OCI-LY1 (cell line): ENCODE results near the gene CEP131.

ENCODE experiments used
- H2AFZ ChIP-seq: fragments of 200-600 bp; sonication (generic), shearing (Covaris generic); 2 replicates; pipeline ENCODE4 v1.6.0; 2014; ENCODE audit warnings: antibody characterized with exemption, mild to moderate bottlenecking, low read length
- H3F3A ChIP-seq: fragments of 200-600 bp; sonication (generic), shearing (Covaris generic); 2 replicates; pipeline ENCODE4 v1.6.0; 2014; ENCODE audit warnings: mild to moderate bottlenecking, antibody characterized with exemption, low read length, moderate library complexity; ENCODE audit not compliant: insufficient read depth
- H3K27ac ChIP-seq: fragments of 200-600 bp; sonication (generic); 2 replicates; pipeline ENCODE4 v1.5.1; 2014; ENCODE audit warnings: low read length, mixed run types, mild to moderate bottlenecking, low read depth; ENCODE audit not compliant: poor library complexity, severe bottlenecking
- H3K27me3 ChIP-seq: fragments of 200-600 bp; sonication (generic); 2 replicates; pipeline ENCODE4 v1.6.0; 2014; ENCODE audit warnings: antibody characterized with exemption, mild to moderate bottlenecking, low read length, moderate library complexity; ENCODE audit not compliant: insufficient read depth
- H3K36me3 ChIP-seq: fragments of 200-600 bp; sonication (generic); 2 replicates; pipeline ENCODE4 v1.6.1; 2014; ENCODE audit warnings: mild to moderate bottlenecking, antibody characterized with exemption, low read length, moderate library complexity, mixed read lengths; ENCODE audit not compliant: insufficient read depth
- H3K4me1 ChIP-seq: fragments of 200-600 bp; sonication (generic); 2 replicates; pipeline ENCODE4 v1.5.1; 2014; ENCODE audit warnings: mild to moderate bottlenecking, low read length, moderate library complexity; ENCODE audit not compliant: insufficient read depth, severe bottlenecking
- H3K4me2 ChIP-seq: fragments of 200-600 bp; sonication (generic), shearing (Covaris generic); 2 replicates; pipeline ENCODE4 v1.6.1; 2014; ENCODE audit warnings: low read length
- H3K4me3 ChIP-seq: fragments of 200-600 bp; sonication (generic); 2 replicates; pipeline ENCODE4 v1.5.1; 2014; ENCODE audit warnings: low read length, low read depth, mild to moderate bottlenecking, mixed read lengths; ENCODE audit not compliant: poor library complexity, severe bottlenecking
- H3K79me2 ChIP-seq: fragments of 200-600 bp; shearing (Covaris generic); 2 replicates; pipeline ENCODE4 v1.6.1; 2016; ENCODE audit warnings: mixed run types, low read length, mixed read lengths; ENCODE audit not compliant: insufficient read depth
- H3K9ac ChIP-seq: fragments of 200-600 bp; sonication (generic), shearing (Covaris generic); 2 replicates; pipeline ENCODE4 v1.6.1; 2014; ENCODE audit warnings: mild to moderate bottlenecking, low read length, mixed read lengths
- H3K9me2 ChIP-seq: fragments of 200-600 bp; sonication (generic), shearing (Covaris generic); 2 replicates; pipeline ENCODE4 v1.6.1; 2014; ENCODE audit warnings: low read depth, mild to moderate bottlenecking, low read length, mixed read lengths
- H3K9me3 ChIP-seq: fragments of 200-600 bp; shearing (Covaris generic); 2 replicates; pipeline ENCODE4 v1.6.1; 2014; ENCODE audit warnings: low read length, mixed read lengths
- H4K20me1 ChIP-seq: fragments of 200-600 bp; sonication (generic), shearing (Covaris generic); 2 replicates; pipeline ENCODE4 v1.6.0; 2016; ENCODE audit warnings: mild to moderate bottlenecking, low read length; ENCODE audit not compliant: insufficient read depth
- EZH2 ChIP-seq: fragments of 200-600 bp; sonication (generic), shearing (Covaris generic); IDR thresholded peaks from 2 replicates; pipeline ENCODE4 v1.8.0; 2017; ENCODE audit warnings: borderline replicate concordance, mixed run types, mild to moderate bottlenecking, antibody characterized with exemption, low read length, moderate library complexity, mixed read lengths
- TF ChIP-seq, protein P1 (sequence below): fragments of 200-600 bp; sonication (generic), shearing (Covaris generic); IDR thresholded peaks from 2 replicates; pipeline ENCODE4 v1.5.1; 2017; ENCODE audit warnings: mild to moderate bottlenecking, antibody characterized with exemption, low read length, moderate library complexity, mixed read lengths

The CEP131 gene

DNA sequence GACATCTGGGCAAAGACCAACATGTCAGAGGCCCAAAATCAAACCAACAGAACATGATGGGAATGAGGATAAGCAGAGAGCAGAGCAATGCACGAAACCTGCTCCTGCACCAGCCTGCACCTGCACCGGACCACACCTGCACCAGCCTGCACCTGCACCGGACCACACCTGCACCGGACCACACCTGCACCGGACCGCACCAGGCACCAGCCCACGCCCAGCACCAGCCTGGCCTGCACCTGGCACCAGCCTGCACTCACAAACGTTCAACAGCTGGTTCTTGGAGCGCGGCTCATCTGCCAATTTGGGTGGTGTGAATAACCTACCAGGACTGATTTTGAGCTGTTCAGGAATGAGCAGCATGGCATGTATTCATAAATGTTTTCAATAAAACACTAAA lies 18.2 kb downstream of the CEP131 start:
- no peaks in the 10 kb centered on the region for H3F3A ChIP-seq
- no peaks in the 10 kb centered on the region for H4K20me1 ChIP-seq
- no peaks in the 10 kb centered on the region for H3K9me2 ChIP-seq
- no peaks in the 10 kb centered on the region for H3K79me2 ChIP-seq
- H2AFZ ChIP-seq: no peak overlapping the region
- H3K4me1 ChIP-seq: peaks cover 6% of the 10 kb centered on the region
- no peak overlapping the region for H3K4me3 ChIP-seq
- no peaks in the 10 kb centered on the region for H3K9me3 ChIP-seq
- H3K9ac ChIP-seq: no peak overlapping the region
- no peak overlapping the region for H3K27ac ChIP-seq
- peaks cover 19% of the 10 kb centered on the region; the same call in 1 of the 2 replicates for H3K36me3 ChIP-seq
- no peak overlapping the region for H3K4me2 ChIP-seq
- no peak for TF ChIP-seq EZH2
- TF ChIP-seq, protein P1, sequence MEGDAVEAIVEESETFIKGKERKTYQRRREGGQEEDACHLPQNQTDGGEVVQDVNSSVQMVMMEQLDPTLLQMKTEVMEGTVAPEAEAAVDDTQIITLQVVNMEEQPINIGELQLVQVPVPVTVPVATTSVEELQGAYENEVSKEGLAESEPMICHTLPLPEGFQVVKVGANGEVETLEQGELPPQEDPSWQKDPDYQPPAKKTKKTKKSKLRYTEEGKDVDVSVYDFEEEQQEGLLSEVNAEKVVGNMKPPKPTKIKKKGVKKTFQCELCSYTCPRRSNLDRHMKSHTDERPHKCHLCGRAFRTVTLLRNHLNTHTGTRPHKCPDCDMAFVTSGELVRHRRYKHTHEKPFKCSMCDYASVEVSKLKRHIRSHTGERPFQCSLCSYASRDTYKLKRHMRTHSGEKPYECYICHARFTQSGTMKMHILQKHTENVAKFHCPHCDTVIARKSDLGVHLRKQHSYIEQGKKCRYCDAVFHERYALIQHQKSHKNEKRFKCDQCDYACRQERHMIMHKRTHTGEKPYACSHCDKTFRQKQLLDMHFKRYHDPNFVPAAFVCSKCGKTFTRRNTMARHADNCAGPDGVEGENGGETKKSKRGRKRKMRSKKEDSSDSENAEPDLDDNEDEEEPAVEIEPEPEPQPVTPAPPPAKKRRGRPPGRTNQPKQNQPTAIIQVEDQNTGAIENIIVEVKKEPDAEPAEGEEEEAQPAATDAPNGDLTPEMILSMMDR: no peak
- no peaks in the 10 kb centered on the region for H3K27me3 ChIP-seq

DNA sequence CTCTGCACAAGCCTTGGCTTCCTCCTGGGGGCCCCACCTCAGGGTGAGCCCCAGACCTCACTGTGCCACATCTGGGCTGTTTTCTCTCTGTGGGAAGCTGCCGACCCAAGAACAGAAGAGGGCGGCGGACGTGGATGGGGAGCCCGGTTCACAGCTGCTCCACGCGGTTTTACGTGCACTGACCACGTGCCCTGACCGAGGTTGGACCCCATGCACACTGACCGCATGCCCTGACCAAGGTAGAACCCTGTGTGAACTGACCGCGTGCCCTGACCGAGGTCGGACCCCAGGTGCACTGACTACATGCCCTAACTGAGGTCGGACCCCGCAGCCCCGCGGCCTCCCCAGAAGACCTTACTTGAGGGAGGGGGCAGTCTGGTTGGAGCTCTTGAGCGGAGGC lies 19.6 kb downstream of the CEP131 start:
- H3K4me2 ChIP-seq: no peak overlapping the region
- no peak overlapping the region for H3K27ac ChIP-seq
- peaks cover 6% of the 10 kb centered on the region for H3K4me1 ChIP-seq
- H3F3A ChIP-seq: no peaks in the 10 kb centered on the region
- H3K9ac ChIP-seq: no peak overlapping the region
- no peak overlapping the region for H2AFZ ChIP-seq
- peaks cover 15% of the 10 kb centered on the region; the same call in 1 of the 2 replicates for H3K36me3 ChIP-seq
- no peaks in the 10 kb centered on the region for H3K9me2 ChIP-seq
- TF ChIP-seq EZH2: no peak
- TF ChIP-seq, protein P1: no peak
- H4K20me1 ChIP-seq: no peaks in the 10 kb centered on the region
- no peaks in the 10 kb centered on the region for H3K9me3 ChIP-seq
- H3K4me3 ChIP-seq: no peak overlapping the region
- no peaks in the 10 kb centered on the region for H3K27me3 ChIP-seq
- no peaks in the 10 kb centered on the region for H3K79me2 ChIP-seq

DNA sequence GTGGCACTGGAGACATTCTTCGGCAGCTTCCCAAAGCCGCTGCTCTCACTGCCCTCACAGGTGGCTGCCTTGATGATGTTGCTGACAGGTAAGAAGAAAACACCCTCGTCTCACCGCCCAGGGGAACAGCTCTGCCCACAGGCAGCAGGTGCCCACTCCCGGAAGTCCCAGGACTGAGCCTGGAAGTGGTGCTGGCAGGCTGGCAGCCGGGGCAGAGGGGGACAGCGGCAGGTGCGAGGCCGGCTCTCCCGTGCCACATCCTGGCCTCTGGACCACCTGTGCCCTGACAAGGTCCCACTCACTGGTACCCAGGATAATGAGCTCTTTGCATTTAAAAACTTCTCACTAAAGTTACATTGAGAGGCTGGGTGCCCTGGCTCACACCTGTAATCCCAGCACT lies 20.4 kb downstream of the CEP131 start:
- Histone ChIP-seq H3K79me2 (no peaks in the 10 kb centered on the region), H3K27me3 (no peaks in the 10 kb centered on the region), H3K36me3 (peaks cover 11% of the 10 kb centered on the region; the same call in 1 of the 2 replicates), H3K9me3 (no peaks in the 10 kb centered on the region), H3K4me1 (peaks cover 6% of the 10 kb centered on the region), H3K4me2 (no peak overlapping the region), H3K27ac (no peak overlapping the region), H3K4me3 (no peak overlapping the region), H2AFZ (no peak overlapping the region), H3F3A (no peaks in the 10 kb centered on the region), H3K9me2 (no peaks in the 10 kb centered on the region), H4K20me1 (no peaks in the 10 kb centered on the region), H3K9ac (no peak overlapping the region)
- TF ChIP-seq, protein P1: no peak
- no peak for TF ChIP-seq EZH2
